ENCODE data around the gene EFNA3. TPM values are rescaled to one million over a fixed set of nuclear protein-coding genes. Genes with fewer than 3 reads are reported as not detected.

Gene EFNA3
- total RNA-seq, 1 experiment from 2014 or later: 12.5 TPM

DNA sequence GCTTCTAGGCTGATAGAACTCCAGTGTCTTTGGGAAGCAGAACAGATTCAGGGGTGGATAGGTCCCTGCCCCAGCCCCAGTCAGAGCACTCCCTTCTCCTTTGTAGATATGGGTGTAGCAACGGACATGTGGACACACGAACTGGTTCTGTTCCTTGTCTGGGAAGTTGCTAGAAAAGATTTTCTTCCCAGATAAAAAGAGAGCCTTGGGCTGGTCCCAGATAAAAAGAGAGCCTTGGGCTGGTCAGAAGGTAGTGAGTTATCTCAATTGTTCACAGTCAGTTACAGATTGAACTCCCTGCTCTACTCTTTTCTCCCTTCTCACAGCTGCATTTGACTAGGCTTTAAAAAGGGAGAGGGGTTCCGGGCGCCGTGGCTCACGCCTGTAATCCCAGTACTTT is 41.6 kb downstream of the EFNA3 start:
- no peak overlapping the region for H3K27ac Mint-ChIP-seq
- no peak for TF ChIP-seq IRF2 (CRISPR knock-in tag; IDR thresholded peaks at IDR 0.05; ENCODE audit: borderline replicate concordance, low read depth)
- no peak for TF ChIP-seq TP53 (CRISPR knock-in tag; IDR thresholded peaks at IDR 0.05)
- TF ChIP-seq MXD4 (CRISPR knock-in tag; IDR thresholded peaks at IDR 0.05; ENCODE audit: borderline replicate concordance): no peak
- no peak for TF ChIP-seq ZNF219 (CRISPR knock-in tag; IDR thresholded peaks at IDR 0.05; ENCODE audit: borderline replicate concordance)
- TF ChIP-seq, protein P1, sequence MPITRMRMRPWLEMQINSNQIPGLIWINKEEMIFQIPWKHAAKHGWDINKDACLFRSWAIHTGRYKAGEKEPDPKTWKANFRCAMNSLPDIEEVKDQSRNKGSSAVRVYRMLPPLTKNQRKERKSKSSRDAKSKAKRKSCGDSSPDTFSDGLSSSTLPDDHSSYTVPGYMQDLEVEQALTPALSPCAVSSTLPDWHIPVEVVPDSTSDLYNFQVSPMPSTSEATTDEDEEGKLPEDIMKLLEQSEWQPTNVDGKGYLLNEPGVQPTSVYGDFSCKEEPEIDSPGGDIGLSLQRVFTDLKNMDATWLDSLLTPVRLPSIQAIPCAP (CRISPR knock-in tag; IDR thresholded peaks at IDR 0.05): no peak
- no peak for TF ChIP-seq NFE2L1 (CRISPR knock-in tag; IDR thresholded peaks at IDR 0.05)
- TF ChIP-seq, protein P2, sequence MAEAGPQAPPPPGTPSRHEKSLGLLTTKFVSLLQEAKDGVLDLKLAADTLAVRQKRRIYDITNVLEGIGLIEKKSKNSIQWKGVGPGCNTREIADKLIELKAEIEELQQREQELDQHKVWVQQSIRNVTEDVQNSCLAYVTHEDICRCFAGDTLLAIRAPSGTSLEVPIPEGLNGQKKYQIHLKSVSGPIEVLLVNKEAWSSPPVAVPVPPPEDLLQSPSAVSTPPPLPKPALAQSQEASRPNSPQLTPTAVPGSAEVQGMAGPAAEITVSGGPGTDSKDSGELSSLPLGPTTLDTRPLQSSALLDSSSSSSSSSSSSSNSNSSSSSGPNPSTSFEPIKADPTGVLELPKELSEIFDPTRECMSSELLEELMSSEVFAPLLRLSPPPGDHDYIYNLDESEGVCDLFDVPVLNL (CRISPR knock-in tag; IDR thresholded peaks at IDR 0.05; ENCODE audit: borderline replicate concordance, low read depth): no peak
- TF ChIP-seq, protein P3, sequence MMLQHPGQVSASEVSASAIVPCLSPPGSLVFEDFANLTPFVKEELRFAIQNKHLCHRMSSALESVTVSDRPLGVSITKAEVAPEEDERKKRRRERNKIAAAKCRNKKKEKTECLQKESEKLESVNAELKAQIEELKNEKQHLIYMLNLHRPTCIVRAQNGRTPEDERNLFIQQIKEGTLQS (CRISPR knock-in tag; conservative IDR thresholded peaks at IDR 0.05): no peak
- no peak for TF ChIP-seq FOXJ3 (CRISPR knock-in tag; IDR thresholded peaks at IDR 0.05; ENCODE audit: borderline replicate concordance)
- TF ChIP-seq OVOL2 (CRISPR knock-in tag; IDR thresholded peaks at IDR 0.05; ENCODE audit: borderline replicate concordance): no peak
- TF ChIP-seq, protein P4, sequence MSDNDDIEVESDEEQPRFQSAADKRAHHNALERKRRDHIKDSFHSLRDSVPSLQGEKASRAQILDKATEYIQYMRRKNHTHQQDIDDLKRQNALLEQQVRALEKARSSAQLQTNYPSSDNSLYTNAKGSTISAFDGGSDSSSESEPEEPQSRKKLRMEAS (CRISPR knock-in tag; IDR thresholded peaks at IDR 0.05): no peak
- TF ChIP-seq ZNF671 (CRISPR knock-in tag; IDR thresholded peaks at IDR 0.05): no peak
- ATAC-seq: no peak
- peaks cover 13% of the 10 kb centered on the region for H3K4me1 Mint-ChIP-seq
- peaks cover 54% of the 10 kb centered on the region for H3K27me3 Mint-ChIP-seq (ENCODE audit: low read depth)
- ChIA-PET POLR2A (interaction anchor here (0.9 kb wide), 1 partner anchor 26 kb away, joined by 3 read pairs; no protein-coding TSS in a partner anchor), CTCF (interaction anchor here (1.0 to 12.9 kb wide), 6 partner anchors 30 to 103 kb away, joined by 3 to 152 read pairs (median 4); no protein-coding TSS in a partner anchor)
- H3K4me3 Mint-ChIP-seq: no peak overlapping the region
- no peaks in the 10 kb centered on the region for H3K9me3 Mint-ChIP-seq
- DNase-seq (ENCODE audit: low spot score): no peak
- no peaks in the 10 kb centered on the region for H3K36me3 Mint-ChIP-seq

DNA sequence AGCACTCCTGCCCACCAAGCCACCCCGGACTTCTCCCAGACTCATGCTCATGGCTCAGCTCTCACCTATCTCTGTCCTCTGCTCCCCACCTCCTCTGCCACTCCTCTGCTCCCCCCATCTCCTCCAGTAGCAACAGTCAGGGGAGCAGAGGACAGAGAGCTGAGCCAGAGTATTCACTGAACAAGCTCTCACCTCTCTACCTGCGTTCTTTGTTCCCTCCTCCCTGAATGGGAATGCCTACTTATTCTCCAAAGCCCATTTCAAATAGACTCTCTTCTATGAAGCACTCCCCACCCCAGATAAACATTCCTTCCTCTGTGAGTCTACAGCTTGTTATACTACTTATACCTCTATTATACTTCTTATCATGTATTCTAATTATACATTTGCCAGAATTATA is 42.6 kb downstream of the EFNA3 start:
- no peak for DNase-seq (ENCODE audit: low spot score)
- no peaks in the 10 kb centered on the region for H3K36me3 Mint-ChIP-seq
- TF ChIP-seq OVOL2 (CRISPR knock-in tag; IDR thresholded peaks at IDR 0.05; ENCODE audit: borderline replicate concordance) (no peak), CBFB (CRISPR knock-in tag; IDR thresholded peaks at IDR 0.05; ENCODE audit: low read depth) (no peak), ZNF138 (CRISPR knock-in tag; conservative IDR thresholded peaks at IDR 0.05) (no peak)
- TF ChIP-seq, protein P5, sequence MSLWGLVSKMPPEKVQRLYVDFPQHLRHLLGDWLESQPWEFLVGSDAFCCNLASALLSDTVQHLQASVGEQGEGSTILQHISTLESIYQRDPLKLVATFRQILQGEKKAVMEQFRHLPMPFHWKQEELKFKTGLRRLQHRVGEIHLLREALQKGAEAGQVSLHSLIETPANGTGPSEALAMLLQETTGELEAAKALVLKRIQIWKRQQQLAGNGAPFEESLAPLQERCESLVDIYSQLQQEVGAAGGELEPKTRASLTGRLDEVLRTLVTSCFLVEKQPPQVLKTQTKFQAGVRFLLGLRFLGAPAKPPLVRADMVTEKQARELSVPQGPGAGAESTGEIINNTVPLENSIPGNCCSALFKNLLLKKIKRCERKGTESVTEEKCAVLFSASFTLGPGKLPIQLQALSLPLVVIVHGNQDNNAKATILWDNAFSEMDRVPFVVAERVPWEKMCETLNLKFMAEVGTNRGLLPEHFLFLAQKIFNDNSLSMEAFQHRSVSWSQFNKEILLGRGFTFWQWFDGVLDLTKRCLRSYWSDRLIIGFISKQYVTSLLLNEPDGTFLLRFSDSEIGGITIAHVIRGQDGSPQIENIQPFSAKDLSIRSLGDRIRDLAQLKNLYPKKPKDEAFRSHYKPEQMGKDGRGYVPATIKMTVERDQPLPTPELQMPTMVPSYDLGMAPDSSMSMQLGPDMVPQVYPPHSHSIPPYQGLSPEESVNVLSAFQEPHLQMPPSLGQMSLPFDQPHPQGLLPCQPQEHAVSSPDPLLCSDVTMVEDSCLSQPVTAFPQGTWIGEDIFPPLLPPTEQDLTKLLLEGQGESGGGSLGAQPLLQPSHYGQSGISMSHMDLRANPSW (CRISPR knock-in tag; conservative IDR thresholded peaks at IDR 0.05; ENCODE audit: low read depth): no peak
- TF ChIP-seq, protein P6, sequence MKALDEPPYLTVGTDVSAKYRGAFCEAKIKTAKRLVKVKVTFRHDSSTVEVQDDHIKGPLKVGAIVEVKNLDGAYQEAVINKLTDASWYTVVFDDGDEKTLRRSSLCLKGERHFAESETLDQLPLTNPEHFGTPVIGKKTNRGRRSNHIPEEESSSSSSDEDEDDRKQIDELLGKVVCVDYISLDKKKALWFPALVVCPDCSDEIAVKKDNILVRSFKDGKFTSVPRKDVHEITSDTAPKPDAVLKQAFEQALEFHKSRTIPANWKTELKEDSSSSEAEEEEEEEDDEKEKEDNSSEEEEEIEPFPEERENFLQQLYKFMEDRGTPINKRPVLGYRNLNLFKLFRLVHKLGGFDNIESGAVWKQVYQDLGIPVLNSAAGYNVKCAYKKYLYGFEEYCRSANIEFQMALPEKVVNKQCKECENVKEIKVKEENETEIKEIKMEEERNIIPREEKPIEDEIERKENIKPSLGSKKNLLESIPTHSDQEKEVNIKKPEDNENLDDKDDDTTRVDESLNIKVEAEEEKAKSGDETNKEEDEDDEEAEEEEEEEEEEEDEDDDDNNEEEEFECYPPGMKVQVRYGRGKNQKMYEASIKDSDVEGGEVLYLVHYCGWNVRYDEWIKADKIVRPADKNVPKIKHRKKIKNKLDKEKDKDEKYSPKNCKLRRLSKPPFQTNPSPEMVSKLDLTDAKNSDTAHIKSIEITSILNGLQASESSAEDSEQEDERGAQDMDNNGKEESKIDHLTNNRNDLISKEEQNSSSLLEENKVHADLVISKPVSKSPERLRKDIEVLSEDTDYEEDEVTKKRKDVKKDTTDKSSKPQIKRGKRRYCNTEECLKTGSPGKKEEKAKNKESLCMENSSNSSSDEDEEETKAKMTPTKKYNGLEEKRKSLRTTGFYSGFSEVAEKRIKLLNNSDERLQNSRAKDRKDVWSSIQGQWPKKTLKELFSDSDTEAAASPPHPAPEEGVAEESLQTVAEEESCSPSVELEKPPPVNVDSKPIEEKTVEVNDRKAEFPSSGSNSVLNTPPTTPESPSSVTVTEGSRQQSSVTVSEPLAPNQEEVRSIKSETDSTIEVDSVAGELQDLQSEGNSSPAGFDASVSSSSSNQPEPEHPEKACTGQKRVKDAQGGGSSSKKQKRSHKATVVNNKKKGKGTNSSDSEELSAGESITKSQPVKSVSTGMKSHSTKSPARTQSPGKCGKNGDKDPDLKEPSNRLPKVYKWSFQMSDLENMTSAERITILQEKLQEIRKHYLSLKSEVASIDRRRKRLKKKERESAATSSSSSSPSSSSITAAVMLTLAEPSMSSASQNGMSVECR (CRISPR knock-in tag; IDR thresholded peaks at IDR 0.05; ENCODE audit: borderline replicate concordance): no peak
- TF ChIP-seq, protein P7, sequence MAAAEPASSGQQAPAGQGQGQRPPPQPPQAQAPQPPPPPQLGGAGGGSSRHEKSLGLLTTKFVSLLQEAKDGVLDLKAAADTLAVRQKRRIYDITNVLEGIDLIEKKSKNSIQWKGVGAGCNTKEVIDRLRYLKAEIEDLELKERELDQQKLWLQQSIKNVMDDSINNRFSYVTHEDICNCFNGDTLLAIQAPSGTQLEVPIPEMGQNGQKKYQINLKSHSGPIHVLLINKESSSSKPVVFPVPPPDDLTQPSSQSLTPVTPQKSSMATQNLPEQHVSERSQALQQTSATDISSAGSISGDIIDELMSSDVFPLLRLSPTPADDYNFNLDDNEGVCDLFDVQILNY (CRISPR knock-in tag; IDR thresholded peaks at IDR 0.05): no peak
- TF ChIP-seq, protein P8, sequence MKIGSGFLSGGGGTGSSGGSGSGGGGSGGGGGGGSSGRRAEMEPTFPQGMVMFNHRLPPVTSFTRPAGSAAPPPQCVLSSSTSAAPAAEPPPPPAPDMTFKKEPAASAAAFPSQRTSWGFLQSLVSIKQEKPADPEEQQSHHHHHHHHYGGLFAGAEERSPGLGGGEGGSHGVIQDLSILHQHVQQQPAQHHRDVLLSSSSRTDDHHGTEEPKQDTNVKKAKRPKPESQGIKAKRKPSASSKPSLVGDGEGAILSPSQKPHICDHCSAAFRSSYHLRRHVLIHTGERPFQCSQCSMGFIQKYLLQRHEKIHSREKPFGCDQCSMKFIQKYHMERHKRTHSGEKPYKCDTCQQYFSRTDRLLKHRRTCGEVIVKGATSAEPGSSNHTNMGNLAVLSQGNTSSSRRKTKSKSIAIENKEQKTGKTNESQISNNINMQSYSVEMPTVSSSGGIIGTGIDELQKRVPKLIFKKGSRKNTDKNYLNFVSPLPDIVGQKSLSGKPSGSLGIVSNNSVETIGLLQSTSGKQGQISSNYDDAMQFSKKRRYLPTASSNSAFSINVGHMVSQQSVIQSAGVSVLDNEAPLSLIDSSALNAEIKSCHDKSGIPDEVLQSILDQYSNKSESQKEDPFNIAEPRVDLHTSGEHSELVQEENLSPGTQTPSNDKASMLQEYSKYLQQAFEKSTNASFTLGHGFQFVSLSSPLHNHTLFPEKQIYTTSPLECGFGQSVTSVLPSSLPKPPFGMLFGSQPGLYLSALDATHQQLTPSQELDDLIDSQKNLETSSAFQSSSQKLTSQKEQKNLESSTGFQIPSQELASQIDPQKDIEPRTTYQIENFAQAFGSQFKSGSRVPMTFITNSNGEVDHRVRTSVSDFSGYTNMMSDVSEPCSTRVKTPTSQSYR (CRISPR knock-in tag; IDR thresholded peaks at IDR 0.05): no peak

More for the DNA sequence above, 42.6 kb downstream of the EFNA3 start:
- ATAC-seq: no peak
- H3K27ac Mint-ChIP-seq: no peak overlapping the region
- peaks cover 64% of the 10 kb centered on the region for H3K27me3 Mint-ChIP-seq (ENCODE audit: low read depth)
- no peaks in the 10 kb centered on the region for H3K9me3 Mint-ChIP-seq
- ChIA-PET POLR2A (interaction anchor here (0.9 kb wide), 1 partner anchor 25 kb away, joined by 3 read pairs; no protein-coding TSS in a partner anchor), CTCF (interaction anchor here (1.0 to 12.9 kb wide), 6 partner anchors 15 to 52 kb away, joined by 3 to 152 read pairs (median 4); partner anchors contain the start of gene KRTCAP2)
- no peak overlapping the region for H3K4me3 Mint-ChIP-seq
- H3K4me1 Mint-ChIP-seq: peaks cover 17% of the 10 kb centered on the region
